Ecto neural progenitor cell (in vitro differentiated cells): Measurements from ENCODE around the gene CRNKL1.

ENCODE experiments used
- DNase-seq: peaks from one replicate; pipeline ENCODE4 v3.0.0-alpha.2; 2018; ENCODE audit warnings: low spot score

Gene CRNKL1

DNA sequence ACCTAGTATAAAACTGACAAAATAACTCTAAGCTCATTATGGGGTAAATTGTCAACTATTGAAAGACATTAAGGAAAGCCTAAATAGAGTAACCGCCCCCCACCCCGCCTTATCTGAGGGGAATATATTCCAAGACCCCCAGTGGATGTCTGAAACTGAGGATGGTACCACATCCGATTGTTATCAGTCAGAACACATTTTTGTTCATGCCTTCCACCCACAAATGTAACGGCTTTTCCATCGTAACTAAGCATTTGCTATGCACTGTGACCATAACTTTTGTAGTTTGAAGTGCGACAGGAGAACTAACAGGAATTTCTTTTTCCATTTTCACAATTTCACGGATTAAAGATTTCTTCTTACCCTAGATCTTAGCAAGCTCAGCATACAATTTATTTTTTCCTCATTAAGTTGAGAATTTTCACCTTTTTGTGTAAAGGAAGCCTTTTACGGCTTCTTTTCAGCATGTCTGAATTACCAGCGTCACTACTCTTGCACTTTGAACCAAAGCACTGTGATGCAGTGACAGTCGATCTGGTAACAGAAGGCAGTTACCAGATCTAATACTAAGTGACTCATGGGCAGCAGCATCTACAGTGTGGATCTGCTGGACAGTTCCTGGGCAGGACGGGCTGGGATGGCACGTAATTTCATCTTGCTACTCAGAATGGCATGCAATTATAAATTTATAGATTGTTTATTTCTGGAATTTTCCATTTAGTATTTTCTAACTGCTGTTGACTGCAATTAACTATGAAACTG lies 11.9 kb upstream of the CRNKL1 start:
- DNase-seq: no peak

DNA sequence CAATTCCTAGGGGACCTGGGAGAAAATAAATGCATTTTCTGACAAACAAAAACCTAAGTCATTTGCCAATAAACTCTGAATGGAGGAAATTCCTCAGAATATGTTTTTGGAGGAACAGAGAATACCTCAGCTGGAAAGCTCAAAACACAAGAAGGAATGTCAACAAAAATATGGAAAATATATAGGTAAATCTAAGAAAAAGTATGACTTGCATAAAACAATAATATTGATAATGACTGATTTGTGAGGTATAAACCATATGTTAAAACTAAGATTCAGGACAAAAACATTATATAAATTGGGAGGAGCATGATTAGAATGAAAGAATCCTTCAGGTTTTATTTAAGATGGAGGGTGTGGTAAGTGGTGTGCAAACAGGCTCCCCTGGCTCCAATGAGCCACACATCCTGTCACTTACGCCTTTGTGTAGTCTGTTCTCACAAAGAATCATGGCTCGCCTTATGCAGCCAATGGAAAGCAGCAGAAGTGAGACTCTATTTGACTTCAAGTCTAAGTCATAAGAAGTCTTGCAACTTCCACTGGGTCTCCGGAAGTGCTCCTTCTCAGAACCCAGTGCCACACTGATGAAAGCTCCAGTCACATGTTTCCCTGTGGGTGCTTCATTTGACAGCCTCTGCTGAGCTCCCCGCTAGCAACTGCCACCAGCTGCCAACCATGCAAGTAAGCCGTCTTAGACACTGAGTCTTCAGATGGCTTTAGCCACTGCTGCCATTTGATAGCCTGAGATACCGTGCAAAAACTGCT lies 8.2 kb upstream of the CRNKL1 start:
- DNase-seq: no peak

DNA sequence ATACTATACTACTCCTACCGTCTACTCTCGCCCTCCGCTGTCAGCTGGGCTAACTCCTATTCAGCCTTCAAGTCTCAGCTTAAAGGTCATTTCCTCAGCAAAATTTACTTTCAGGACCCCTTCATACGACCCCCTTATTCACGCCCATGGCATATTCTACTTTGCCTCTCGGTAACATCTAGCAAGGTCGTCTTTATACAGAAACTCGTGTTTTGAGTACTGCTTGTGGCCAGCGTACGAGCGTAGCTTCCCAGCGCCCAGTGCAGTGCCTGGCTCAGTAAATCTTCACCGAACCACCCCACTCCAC lies 546 bp downstream of the CRNKL1 start:
- DNase-seq: no peak

DNA sequence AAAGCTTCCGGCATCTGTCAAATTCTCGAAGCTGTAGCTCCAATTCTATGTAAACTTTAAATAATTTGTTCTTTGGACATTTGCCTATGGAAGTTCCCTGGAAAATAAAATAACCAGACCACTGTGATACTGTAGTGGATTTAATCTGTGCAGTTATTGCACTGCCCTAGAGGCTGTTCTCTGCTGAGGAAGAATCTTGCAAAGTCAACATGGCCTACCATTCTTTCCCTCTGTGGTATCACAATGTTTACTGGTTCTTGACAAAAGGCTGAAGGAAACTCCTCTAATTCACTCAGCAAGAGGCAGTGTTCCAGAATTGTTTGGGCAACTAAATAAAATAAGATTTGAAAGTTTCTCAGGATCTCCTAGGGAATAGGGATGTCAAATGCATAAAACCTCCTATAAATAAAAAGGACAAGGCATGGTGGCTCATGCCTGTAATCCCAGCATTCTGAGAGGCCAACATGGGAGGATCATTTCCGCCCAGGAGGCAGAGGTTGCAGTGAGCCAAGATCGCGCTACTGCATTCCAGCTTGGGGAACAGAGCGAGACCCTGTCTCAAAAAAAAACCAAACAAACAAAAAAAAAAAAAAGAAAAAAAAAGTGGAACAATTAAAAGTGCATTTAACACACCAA lies 12.4 kb downstream of the CRNKL1 start:
- DNase-seq: no peak

DNA sequence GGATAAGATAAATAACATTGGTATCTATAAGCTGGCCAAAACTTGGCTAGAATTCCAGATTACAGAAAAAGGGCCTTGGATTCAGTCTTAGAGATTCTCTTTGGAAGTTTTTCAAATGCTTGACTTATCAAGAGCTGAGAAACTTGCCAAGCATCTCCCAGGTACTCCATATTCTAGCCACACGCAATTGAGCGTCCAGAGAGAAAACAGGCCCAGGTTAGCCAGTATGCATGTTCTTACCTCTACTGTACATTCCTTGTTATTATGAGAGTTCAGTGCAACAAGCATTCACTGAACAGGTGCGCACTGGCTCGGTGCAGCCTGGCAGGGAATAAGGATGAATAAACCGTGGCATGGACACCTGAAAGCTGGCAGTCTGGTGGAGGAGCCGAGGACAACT lies 13.7 kb downstream of the CRNKL1 start:
- no peak for DNase-seq

DNA sequence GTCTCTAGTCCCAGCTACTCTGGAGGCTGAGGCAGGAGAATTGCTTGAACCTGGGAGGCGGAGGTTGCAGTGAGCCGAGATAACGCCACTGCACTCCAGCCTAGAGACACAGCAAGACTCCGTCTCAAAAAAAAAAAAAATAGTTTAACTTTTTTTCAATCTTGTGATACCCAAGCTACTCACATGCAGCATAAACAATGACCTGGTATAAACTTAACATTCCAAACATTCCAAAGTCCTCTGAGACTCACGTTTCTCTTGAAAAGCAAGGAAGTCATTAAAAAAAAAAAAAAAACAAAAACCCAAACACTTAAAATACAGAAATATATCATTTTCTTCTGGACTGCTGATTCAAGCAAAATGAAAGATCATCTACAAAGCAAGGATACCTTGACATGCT lies 14.3 kb downstream of the CRNKL1 start:
- no peak for DNase-seq

DNA sequence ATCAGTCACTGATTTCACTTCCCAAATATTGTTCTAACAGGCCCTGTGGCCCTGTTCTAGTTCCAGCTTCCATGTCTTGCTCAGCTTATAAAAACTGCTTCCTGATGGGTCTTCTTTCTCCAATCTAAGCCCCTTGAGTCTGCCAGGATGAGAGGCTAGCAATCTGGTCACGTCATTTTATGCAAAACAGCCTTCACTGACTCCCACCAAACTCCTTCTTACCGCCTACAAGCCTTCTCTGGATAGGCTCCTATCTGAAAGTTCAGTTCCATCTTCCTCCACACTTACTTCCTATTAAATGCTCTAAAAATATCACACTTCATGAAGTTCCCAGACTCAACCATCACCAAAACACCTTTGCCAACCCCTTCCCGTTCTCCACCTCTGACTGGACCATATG lies 15.5 kb downstream of the CRNKL1 start:
- no peak for DNase-seq

DNA sequence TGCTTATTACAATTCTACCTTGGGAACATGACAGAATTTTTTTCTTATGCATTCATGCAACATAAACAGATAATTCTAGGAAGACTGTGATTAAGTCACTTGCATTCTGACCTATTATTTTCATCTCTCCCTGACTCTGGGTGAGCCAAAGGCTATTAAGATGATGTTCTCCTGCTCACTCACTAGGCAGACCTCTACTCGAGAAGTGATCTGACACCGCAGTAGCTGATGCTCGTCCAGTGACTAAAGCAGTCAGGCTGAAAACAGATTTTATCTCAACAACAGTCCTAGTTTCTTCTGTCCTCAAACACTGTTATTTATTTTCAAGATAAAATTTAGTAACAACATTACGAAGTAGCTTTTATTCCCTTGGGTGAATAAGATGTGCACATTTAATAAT lies 17.8 kb downstream of the CRNKL1 start:
- DNase-seq: no peak

DNA sequence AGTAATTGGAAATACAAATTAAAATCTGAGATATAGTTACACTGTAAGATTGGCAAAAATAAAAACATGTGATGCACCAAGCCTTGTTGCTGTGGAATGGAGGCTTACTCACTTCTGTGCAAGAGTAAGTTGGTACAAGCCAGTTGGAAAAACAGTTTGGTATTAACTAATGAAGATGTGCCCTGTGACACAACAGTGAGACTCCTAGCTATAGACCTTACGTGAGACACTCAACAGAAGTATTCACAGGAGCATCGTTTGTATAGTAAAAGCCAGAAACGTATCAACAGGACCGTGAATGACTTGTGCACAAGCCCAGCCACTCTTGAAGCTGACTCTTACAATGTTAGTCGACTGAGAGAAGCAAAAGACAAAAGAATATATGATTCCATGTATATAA lies 20.5 kb downstream of the CRNKL1 start:
- no peak for DNase-seq

DNA sequence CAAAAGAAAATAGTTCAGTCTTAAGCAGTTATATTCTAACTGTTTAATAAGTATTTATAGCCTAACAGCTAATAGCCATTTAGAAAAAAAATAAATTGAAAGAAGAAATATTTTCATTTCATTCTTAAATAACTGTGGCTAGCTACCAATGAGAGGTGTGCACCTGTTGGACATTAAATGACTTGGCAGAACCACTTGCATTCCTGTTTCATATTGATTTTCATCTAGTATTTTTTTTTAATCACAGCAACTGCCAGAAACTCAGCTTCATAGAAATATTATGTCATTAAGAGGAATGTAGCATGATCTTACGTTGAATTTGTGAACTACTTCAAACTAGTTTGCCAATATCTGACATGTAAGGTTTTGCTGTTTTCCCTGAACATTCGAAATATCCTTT lies 25.0 kb downstream of the CRNKL1 start:
- no peak for DNase-seq

DNA sequence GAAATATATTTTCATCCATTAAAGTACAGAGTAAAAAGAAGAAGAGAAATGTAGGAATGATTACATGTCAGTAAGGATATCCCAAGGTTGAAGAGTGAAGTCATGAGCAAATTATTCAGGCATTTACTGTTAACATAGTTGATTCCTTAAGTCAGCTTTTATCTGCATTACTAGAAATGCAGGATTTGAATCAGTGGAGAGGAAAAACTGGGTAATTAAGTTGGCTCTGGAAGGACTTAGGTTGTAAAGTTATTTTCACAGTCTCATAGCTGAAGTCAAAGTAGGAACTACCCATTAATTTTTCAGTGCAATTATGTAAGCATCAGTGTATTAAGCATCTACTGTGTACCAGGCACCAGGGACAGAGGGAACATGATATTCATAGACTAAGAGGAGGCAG lies 27.3 kb downstream of the CRNKL1 start:
- DNase-seq: no peak

DNA sequence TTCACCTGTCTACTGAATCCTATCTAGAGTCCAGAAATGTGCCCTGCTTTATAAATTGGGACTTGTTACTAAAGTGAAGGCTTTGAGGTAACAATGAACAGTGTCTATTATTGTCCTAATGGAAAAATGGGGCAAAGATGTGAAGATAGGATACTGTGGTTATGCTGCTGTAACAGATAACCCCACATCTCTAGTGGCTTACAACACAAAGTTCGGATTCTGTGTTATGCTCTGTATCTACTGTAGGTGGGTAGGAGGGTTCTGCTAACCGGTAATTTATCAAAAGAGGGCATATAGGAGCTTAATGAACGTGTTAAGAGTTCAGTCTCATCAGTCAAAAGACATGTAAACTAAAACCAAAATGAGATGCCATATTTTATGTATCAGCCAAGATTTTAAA lies 28.9 kb downstream of the CRNKL1 start:
- no peak for DNase-seq

DNA sequence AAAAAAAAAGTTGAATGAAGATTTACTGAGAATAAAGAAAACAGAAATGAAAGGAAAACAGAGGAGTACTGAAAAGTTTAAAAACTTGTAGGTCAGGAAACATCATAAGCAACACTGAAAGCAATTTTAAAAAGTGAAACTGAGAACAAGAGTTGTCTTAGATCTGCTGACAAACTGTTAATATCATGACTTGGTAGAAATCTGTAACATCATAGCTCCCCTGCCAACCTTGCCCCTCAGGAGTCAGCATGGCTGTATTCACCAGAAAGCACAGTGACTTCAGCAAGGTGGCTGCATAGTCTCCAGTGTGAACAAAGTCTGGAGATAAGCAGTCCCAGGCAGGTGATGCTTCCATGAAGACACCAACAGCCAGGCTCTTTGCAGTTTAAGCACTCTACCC lies 29.8 kb downstream of the CRNKL1 start:
- no peak for DNase-seq

DNA sequence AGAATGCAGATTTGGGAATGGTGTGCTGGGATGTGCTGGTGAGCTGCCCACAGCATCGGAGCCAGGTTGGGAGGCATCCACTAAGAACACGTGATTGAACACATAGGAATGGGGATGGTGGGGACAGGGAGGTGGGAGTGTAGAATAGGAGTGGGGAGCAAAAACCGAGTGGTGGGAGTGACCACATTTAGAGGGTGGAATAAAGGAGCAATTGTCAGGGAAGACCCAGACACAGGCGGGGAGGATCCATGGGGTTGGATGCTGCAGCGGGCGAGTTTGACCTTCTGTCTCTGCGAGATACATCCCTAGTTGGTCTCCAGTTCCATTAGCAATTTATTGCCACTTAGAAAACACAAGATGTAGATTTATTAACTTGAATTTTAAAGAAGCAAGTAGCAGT lies 30.4 kb downstream of the CRNKL1 start:
- no peak for DNase-seq

DNA sequence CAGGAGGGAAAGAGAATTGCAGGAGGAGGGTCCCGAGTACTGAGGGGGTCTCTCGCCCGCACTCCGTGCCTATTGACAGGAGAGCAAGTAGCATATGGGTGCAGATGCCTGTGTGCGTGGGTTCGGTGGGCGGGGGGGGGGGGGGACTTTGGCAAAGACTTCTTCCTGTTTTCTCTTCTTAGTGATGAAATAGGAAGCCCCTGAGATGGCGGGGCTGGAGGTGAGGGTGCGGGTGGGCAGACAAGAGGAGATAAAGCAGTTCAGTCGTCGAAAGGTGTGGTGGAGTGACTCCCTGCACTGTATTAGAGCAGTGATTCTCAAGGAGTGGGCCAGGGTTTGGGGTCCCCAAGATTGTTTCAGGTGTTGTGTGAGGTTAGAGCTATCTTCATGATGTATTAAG lies 31.4 kb downstream of the CRNKL1 start:
- no peak for DNase-seq

DNA sequence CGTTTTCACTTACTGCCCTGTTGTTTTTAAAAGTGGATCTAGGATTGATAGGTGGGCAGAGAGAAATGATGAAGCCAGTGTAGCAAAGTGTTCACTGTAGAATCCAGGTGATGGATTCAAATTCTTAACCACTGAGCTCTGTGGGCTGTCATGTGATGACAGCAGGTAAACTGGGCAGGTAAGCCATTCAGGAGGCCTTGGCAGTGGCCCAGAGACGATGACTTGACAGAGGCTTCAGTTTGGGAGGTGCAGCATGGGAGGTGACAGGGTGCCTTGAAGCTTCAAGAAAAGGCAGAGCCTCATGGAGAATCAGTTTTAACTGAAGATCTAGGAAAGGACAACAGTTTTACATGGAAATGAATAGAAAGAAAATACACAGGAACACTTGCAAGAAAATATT lies 33.1 kb downstream of the CRNKL1 start:
- DNase-seq: no peak

DNA sequence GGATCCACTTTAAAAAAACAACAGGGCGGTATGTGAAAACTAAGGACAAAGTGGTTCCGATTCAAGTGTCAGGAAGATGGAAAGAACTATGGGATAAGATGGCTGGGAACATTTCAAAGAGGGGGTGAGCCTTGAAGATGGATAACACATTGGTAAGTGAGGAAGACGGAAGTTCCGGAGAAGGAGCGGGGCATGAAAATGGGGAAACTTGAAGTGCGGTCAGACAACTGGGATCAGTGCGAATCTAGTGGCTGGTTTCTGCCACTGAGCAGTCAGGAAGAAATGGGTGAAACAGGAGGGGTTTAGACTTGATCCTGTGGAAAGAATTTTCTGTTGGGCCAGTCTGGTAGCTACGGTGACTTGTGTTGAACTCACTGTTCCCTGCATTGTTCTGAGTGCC lies 33.9 kb downstream of the CRNKL1 start:
- DNase-seq: no peak

DNA sequence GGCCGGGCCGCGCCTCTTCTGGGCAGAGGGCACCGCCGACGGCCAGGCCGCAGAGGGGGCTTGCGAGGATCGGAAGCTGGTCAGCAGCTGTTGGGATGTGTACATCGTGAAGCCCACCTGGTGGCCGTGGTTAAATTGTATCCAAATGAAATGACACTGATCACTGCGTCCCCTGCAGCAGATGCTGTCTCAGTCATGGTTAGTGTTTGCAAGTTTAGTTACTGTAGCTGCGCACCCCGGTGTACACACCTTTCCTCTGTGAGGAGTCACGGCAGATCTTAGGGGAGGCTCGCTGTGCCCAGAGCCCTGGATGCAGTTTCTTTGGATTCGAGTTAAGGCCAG lies 34.5 kb downstream of the CRNKL1 start:
- DNase-seq: no peak

DNA sequence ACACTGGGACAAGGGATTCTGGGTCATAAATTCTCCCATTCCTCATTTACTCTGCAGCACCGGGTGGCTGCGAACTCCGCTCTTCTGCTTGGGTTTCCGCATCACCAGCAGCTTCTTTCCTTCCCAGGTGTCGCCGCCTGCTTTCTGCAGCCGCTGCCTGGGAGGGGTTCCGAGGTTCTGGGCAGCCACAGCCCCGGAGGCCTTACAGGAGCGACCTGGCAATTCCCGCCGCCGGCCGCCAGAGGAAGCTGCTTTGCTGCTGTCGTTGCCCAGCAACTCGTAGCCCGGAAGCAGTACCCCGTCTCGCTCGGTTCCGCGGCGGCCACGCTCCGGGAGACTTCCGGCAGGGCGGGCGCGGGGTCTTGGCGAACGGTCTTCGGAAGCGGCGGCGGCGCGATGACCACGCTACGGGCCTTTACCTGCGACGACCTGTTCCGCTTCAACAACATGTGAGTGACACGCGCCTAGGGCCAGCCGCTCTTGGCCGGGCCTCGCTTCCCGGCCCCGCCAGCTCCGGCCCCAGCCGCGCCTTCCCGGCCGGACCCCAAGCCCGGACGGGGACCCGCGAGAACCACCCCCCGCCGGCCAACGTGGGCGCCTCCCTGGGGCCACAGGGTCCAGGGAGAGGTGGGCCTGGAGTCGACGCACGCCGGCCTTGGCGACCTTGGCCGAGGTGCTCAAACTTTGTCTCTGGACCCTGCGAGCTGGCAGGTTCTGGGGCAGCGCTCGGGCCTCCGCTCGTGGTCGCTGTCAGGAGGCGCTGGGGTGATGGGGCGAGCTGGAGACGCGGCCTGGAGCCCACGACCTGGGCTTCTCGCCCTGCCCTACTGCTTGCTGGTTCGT lies 35.0 kb downstream of the CRNKL1 start, which contains the start of gene NAA20:
TSS of gene NAA20 (plus strand) at position 362 of the 843 bp plus-strand sequence. CDS start at position 397, 35 bp downstream.
- DNase-seq: peak; percentile 96

DNA sequence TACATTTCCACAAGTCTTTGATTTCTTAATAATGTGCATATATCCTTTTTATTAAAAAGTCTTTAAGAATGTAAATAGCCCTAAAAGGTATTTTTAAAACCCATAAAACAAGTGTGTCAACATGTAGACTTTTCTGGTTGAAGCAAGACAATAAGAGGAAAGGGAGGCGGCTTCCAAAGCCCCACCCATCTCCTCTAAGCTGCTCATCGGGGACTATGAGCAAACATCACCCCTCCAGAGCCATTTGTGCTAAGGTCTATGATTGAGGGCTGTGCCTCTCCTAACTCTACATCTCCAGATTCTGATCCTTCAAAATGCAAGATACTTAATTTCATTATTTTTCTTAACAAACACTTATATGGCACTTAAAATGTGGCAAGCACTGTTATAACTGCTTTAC lies 37.6 kb downstream of the CRNKL1 start:
- no peak for DNase-seq

DNA sequence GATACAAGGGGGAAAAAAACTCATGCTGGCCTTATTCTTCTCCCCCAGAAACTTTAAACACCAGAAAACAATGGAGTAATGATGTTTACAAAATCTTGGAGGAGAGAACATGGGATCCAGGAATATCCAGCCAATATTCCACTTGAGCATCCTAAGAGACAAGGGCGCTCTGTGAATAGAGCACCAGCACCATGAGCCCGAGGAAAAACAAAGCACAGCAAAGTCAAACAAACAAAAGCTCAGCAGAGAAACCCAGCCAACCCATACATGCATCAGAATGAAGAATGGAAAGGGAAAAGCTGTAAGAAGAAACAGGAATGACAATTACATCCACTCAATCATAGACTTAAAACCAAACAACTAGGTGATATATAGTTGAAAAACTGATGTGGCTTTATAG lies 39.7 kb downstream of the CRNKL1 start:
- no peak for DNase-seq

DNA sequence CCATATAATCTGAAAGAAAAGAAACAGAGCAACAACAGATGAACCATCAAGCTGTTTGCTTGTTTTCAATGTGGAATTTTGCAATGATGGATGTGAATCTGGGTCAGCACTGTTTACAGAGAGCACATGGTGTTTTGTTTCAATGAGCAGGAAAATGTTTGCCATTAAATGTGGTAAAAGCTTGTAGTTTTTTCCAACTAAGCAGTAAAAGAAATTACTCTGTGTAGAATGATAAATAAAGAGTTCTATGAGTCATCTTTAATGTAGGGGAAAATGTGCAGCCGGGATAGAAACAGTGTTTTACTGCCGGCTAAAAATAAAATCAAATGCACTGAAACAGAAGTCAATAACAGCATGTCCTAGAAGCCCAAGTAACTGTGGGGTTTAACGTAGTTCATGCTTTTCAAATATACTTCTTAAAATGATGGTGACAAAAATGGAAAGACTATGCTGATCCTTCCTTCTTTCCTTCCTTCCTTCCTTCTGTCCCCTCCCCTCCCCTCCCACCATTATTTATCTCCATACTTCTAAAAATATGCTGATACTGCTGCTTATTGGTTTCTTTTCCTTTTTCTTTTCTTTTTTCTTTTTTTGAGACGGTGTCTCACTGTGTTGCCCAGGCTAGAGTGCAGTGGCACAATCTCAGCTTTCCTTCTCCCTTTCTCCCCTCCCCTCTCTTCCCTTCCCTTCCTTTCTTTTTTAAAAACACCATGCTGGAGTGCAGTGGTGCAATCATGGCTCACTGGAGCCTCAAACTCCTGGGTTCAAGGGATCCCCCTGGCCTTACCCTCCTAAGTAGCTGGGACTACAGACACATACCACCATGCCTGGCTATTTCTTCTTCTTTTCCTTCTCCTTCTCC lies 41.4 kb downstream of the CRNKL1 start:
- no peak for DNase-seq
